AG04450 (cell line): ENCODE data around the gene C6orf62. TPM values are rescaled to one million over a fixed set of nuclear protein-coding genes. Genes with fewer than 3 reads are reported as not detected.
"Not testable (repeated sequence)": the region's sequence is repeated elsewhere in the genome, so short reads cannot be mapped to it uniquely, and the experiment has no call there.

Experiments
- CTCF ChIA-PET: fragments of 300-600, 350-600 bp; formaldehyde crosslinking; extraction: SDS; loops from one replicate; lab custom pipeline; 2022; ENCODE audit warnings: antibody characterized with exemption, inconsistent platforms; lab: Charles Lee
- POLR2A ChIA-PET: fragments of 350-600 bp; formaldehyde crosslinking; extraction: SDS; loops from one replicate; lab custom pipeline; 2021; ENCODE audit warnings: antibody characterized with exemption, inconsistent platforms; lab: Yijun Ruan, JAX
- DNase-seq: peaks from one replicate; pipeline ENCODE4 v3.0.0-alpha.2; 2011; ENCODE audit warnings: low read depth, low spot score
- H3K27ac ChIP-seq: one replicate; pipeline ENCODE4 v1.5.1; 2012; ENCODE audit warnings: low read depth, low read length, control low read depth
- H3K27me3 ChIP-seq: one replicate; pipeline ENCODE4 v1.6.0; 2012; ENCODE audit warnings: low read length; ENCODE audit not compliant: control insufficient read depth, insufficient read depth
- H3K4me3 ChIP-seq: 2 replicates; pipeline ENCODE4 v1.5.1; 2011; ENCODE audit warnings: mild to moderate bottlenecking, low read depth, low read length, control low read depth
- H3K9me3 ChIP-seq: 2 replicates; pipeline ENCODE4 v1.5.1; 2012; ENCODE audit warnings: low read length; ENCODE audit not compliant: control insufficient read depth, insufficient read depth
- CTCF ChIP-seq: IDR thresholded peaks from 2 replicates; pipeline ENCODE4 v1.5.1; 2011; ENCODE audit warnings: low read depth, low read length, control low read depth, inconsistent platforms
- polyA plus RNA-seq: library from polyadenylated mRNA; depleted of rRNA; stranded (reverse); fragments of >200 nt; gene quantifications from 2 replicates; pipeline ENCODE4 v1.2.3, GENCODE V29; 2011

C6orf62 gene
- polyA plus RNA-seq, 1 experiment, result 111 TPM

- POLR2A ChIA-PET, result no interaction called here
- CTCF ChIA-PET, result interaction anchor here (2.4 kb wide), 1 partner anchor 93 kb away, joined by 5 read pairs; no protein-coding TSS in a partner anchor
- Histone ChIP-seq H3K27me3 (no peaks in the 10 kb centered on the region), H3K9me3 (peaks cover 13% of the 10 kb centered on the region), H3K27ac (no peak overlapping the region), H3K4me3 (no peak overlapping the region)
- TF ChIP-seq CTCF, result no peak
- DNase-seq, result no peak
Measured at GRCh38 chr6:24673625-24674024, 45.3 kb downstream of the C6orf62 start.

GRCh38 chr6:24672620-24673182, 46.3 kb downstream of the C6orf62 start:
- ChIA-PET CTCF (interaction anchor here (2.4 kb wide), 1 partner anchor 92 kb away, joined by 5 read pairs; no protein-coding TSS in a partner anchor), POLR2A (interaction anchor here (0.6 kb wide), 1 partner anchor 27 kb away, joined by 4 read pairs; no protein-coding TSS in a partner anchor)
- Histone ChIP-seq H3K27me3 (no peaks in the 10 kb centered on the region), H3K9me3 (peaks cover 13% of the 10 kb centered on the region), H3K4me3 (no peak overlapping the region), H3K27ac (no peak overlapping the region)
- DNase-seq, result no peak
- no peak for TF ChIP-seq CTCF

GRCh38 chr6:24671077-24671476, 47.9 kb downstream of the C6orf62 start:
- H3K4me3 ChIP-seq, H3K27me3 ChIP-seq, DNase-seq, POLR2A ChIA-PET, CTCF ChIA-PET, H3K27ac ChIP-seq: not testable (repeated sequence)
- H3K9me3 ChIP-seq, result peaks cover 17% of the 10 kb centered on the region

GRCh38 chr6:24670492-24670891, 48.5 kb downstream of the C6orf62 start:
- H3K9me3 ChIP-seq, result peaks cover 17% of the 10 kb centered on the region
- H3K27me3 ChIP-seq, POLR2A ChIA-PET, CTCF ChIA-PET, DNase-seq, H3K4me3 ChIP-seq, H3K27ac ChIP-seq: not testable (repeated sequence)

- POLR2A ChIA-PET, result no interaction called here
- Histone ChIP-seq H3K4me3 (no peak overlapping the region), H3K27me3 (no peaks in the 10 kb centered on the region), H3K9me3 (peaks cover 11% of the 10 kb centered on the region), H3K27ac (no peak overlapping the region)
- no peak for DNase-seq
- TF ChIP-seq CTCF, result no peak
- CTCF ChIA-PET, result no interaction called here
Measured at GRCh38 chr6:24668997-24669361, 50.0 kb downstream of the C6orf62 start.

- H3K4me3 ChIP-seq, result peak overlapping the region; percentile 99
- H3K27ac ChIP-seq, H3K27me3 ChIP-seq, CTCF ChIA-PET, H3K9me3 ChIP-seq, POLR2A ChIA-PET, DNase-seq: not testable (repeated sequence)
Measured at GRCh38 chr6:24668066-24668996, 50.6 kb downstream of the C6orf62 start.
